Tibial nerve (tissue), 4 donors: ENCODE measurements around the gene C4orf36.

Source experiments
- EP300 ChIP-seq, 2 donors: sonication (generic); formaldehyde crosslinking; IDR thresholded peaks; one replicate each; pipeline ENCODE4 v1.6.1; 2017; ENCODE audit warnings: antibody characterized with exemption in 2 of 2, mild to moderate bottlenecking in 1 of 2
- POLR2A ChIP-seq, 2 donors: fragments of 450-650 bp; IDR thresholded peaks; one replicate each; pipeline ENCODE4 v1.6.1; 2017; ENCODE audit warnings: antibody characterized with exemption in 2 of 2, mild to moderate bottlenecking in 2 of 2, moderate library complexity in 2 of 2
- TF ChIP-seq, protein P1 (sequence below), 5 experiments: fragments of 200-600 bp in 3 of 5; fragments of 450-650 bp in 2 of 5; sonication (generic) in 3 of 5; IDR thresholded peaks; one replicate each; pipeline ENCODE4 v1.5.1; 2016 to 2019; ENCODE audit warnings: antibody characterized with exemption in 5 of 5, mild to moderate bottlenecking in 3 of 5, moderate library complexity in 2 of 5

- TF ChIP-seq POLR2A (IDR thresholded peaks at IDR 0.05) (no peak), EP300 (IDR thresholded peaks at IDR 0.05) (no peak)
- TF ChIP-seq, protein P1, sequence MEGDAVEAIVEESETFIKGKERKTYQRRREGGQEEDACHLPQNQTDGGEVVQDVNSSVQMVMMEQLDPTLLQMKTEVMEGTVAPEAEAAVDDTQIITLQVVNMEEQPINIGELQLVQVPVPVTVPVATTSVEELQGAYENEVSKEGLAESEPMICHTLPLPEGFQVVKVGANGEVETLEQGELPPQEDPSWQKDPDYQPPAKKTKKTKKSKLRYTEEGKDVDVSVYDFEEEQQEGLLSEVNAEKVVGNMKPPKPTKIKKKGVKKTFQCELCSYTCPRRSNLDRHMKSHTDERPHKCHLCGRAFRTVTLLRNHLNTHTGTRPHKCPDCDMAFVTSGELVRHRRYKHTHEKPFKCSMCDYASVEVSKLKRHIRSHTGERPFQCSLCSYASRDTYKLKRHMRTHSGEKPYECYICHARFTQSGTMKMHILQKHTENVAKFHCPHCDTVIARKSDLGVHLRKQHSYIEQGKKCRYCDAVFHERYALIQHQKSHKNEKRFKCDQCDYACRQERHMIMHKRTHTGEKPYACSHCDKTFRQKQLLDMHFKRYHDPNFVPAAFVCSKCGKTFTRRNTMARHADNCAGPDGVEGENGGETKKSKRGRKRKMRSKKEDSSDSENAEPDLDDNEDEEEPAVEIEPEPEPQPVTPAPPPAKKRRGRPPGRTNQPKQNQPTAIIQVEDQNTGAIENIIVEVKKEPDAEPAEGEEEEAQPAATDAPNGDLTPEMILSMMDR (IDR thresholded peaks at IDR 0.05) = no peak
Measured at GRCh38 chr4:86910369-86910768, 18.1 kb upstream of the C4orf36 start.
